Endothelial cell (in vitro differentiated cells): ENCODE measurements around the gene MFSD8. TPM values are rescaled to one million over a fixed set of nuclear protein-coding genes. Genes with fewer than 3 reads are reported as not detected.
"Not testable (repeated sequence)": the region's sequence is repeated elsewhere in the genome, so short reads cannot be mapped to it uniquely, and the experiment has no call there.

Experiments
- DNase-seq: peaks from one replicate; pipeline ENCODE4 v3.0.0; 2021; ENCODE audit warnings: low spot score
- H3K27ac Mint-ChIP-seq: one replicate; pipeline ENCODE4 v1.8.0; 2021; ENCODE audit warnings: mixed read lengths, inconsistent platforms; ENCODE audit not compliant: unreplicated experiment
- H3K27me3 Mint-ChIP-seq: one replicate; pipeline ENCODE4 v1.8.0; 2021; ENCODE audit warnings: mild to moderate bottlenecking, moderate library complexity, mixed read lengths, inconsistent platforms; ENCODE audit not compliant: unreplicated experiment
- H3K36me3 Mint-ChIP-seq: one replicate; pipeline ENCODE4 v1.8.0; 2021; ENCODE audit warnings: mild to moderate bottlenecking, low read depth, mixed read lengths, inconsistent platforms; ENCODE audit not compliant: unreplicated experiment
- H3K4me1 Mint-ChIP-seq: one replicate; pipeline ENCODE4 v1.8.0; 2021; ENCODE audit warnings: mild to moderate bottlenecking, mixed read lengths, inconsistent platforms; ENCODE audit not compliant: unreplicated experiment
- H3K4me3 Mint-ChIP-seq: one replicate; pipeline ENCODE4 v1.8.0; 2021; ENCODE audit warnings: mild to moderate bottlenecking, mixed read lengths, inconsistent platforms; ENCODE audit not compliant: unreplicated experiment
- H3K9me3 Mint-ChIP-seq: one replicate; pipeline ENCODE4 v1.8.0; 2021; ENCODE audit warnings: mixed read lengths, inconsistent platforms; ENCODE audit not compliant: unreplicated experiment
- CTCF ChIP-seq: fragments of 200-600 bp; sonication (generic); IDR thresholded peaks from one replicate; pipeline ENCODE4 v1.5.0; 2021; ENCODE audit warnings: antibody characterized with exemption; ENCODE audit not compliant: unreplicated experiment
- total RNA-seq: library from RNA; stranded (reverse); fragmentation: NEBNext Ultra II Directional; extraction: Animal tissue kit (Norgen Biotek cat#: 25700); gene quantifications from one replicate; pipeline ENCODE4 v1.2.1, GENCODE V29; 2021; ENCODE audit not compliant: unreplicated experiment

Gene MFSD8
- total RNA-seq, 1 donor from 2014 or later: 25.2 TPM

GRCh38 chr4:127965803-127966175 lies 816 bp upstream of the MFSD8 start:
- peaks cover 16% of the 10 kb centered on the region for H3K36me3 Mint-ChIP-seq
- H3K4me1 Mint-ChIP-seq: peaks cover 14% of the 10 kb centered on the region
- no peaks in the 10 kb centered on the region for H3K9me3 Mint-ChIP-seq
- no peak for DNase-seq
- peak overlapping the region; percentile 67 for H3K27ac Mint-ChIP-seq
- H3K4me3 Mint-ChIP-seq: peak overlapping the region; percentile 97
- TF ChIP-seq CTCF: no peak
- peaks cover 15% of the 10 kb centered on the region for H3K27me3 Mint-ChIP-seq

GRCh38 chr4:127964426-127965061 lies 429 bp downstream of the MFSD8 start:
- not testable (repeated sequence) for H3K9me3 Mint-ChIP-seq
- Mint-ChIP-seq H3K27ac (peak overlapping the region; percentile 57), H3K4me3 (peak overlapping the region; percentile 97), H3K36me3 (peaks cover 16% of the 10 kb centered on the region), H3K4me1 (peaks cover 14% of the 10 kb centered on the region), H3K27me3 (peaks cover 15% of the 10 kb centered on the region)
- peak; percentile 33 for DNase-seq

- H3K27me3 Mint-ChIP-seq: peaks cover 15% of the 10 kb centered on the region
- H3K4me3 Mint-ChIP-seq: peak overlapping the region; percentile 91
- H3K27ac Mint-ChIP-seq, H3K9me3 Mint-ChIP-seq: not testable (repeated sequence)
- peaks cover 16% of the 10 kb centered on the region for H3K36me3 Mint-ChIP-seq
- DNase-seq: peak; percentile 6
- H3K4me1 Mint-ChIP-seq: peaks cover 14% of the 10 kb centered on the region
These were observed 1.2 kb downstream of the MFSD8 start for GRCh38 chr4:127963633-127964398.

GRCh38 chr4:127959794-127960193 lies 5.2 kb downstream of the MFSD8 start:
- no peak for DNase-seq
- H3K9me3 Mint-ChIP-seq: no peaks in the 10 kb centered on the region
- H3K27me3 Mint-ChIP-seq: peaks cover 10% of the 10 kb centered on the region
- peaks cover 11% of the 10 kb centered on the region for H3K36me3 Mint-ChIP-seq
- H3K27ac Mint-ChIP-seq: no peak overlapping the region
- peaks cover 11% of the 10 kb centered on the region for H3K4me1 Mint-ChIP-seq
- no peak for TF ChIP-seq CTCF
- H3K4me3 Mint-ChIP-seq: no peak overlapping the region

GRCh38 chr4:127957105-127957504 lies 7.9 kb downstream of the MFSD8 start:
- Mint-ChIP-seq H3K4me3 (no peak overlapping the region), H3K36me3 (no peaks in the 10 kb centered on the region), H3K27me3 (no peaks in the 10 kb centered on the region), H3K9me3 (no peaks in the 10 kb centered on the region), H3K4me1 (peaks cover 2% of the 10 kb centered on the region), H3K27ac (no peak overlapping the region)
- no peak for TF ChIP-seq CTCF
- DNase-seq: no peak

GRCh38 chr4:127936974-127937373 lies 28.0 kb downstream of the MFSD8 start:
- Mint-ChIP-seq H3K4me1 (no peaks in the 10 kb centered on the region), H3K4me3 (no peak overlapping the region), H3K27me3 (no peaks in the 10 kb centered on the region), H3K36me3 (peaks cover 2% of the 10 kb centered on the region), H3K9me3 (no peaks in the 10 kb centered on the region), H3K27ac (no peak overlapping the region)
- TF ChIP-seq CTCF: no peak
- DNase-seq: no peak

- H3K27ac Mint-ChIP-seq, DNase-seq, H3K9me3 Mint-ChIP-seq, H3K27me3 Mint-ChIP-seq, H3K4me1 Mint-ChIP-seq, H3K4me3 Mint-ChIP-seq, H3K36me3 Mint-ChIP-seq: not testable (repeated sequence)
These were observed 33.1 kb downstream of the MFSD8 start for GRCh38 chr4:127931836-127932235.
